Epidermal melanocyte (primary cell): ENCODE results near the gene INSL4.

Source experiments
- DNase-seq: peaks from one replicate; pipeline ENCODE4 v3.0.0; 2011; ENCODE audit warnings: low spot score; ENCODE audit not compliant: insufficient read length

Gene INSL4

GRCh38 chr9:5231212-5231611 lies at the start of gene INSL4:
Gene INSL4, plus strand, starts transcription at chr9:5231419. Its CDS starts 105 bp downstream, at chr9:5231524.
- no peak for DNase-seq

GRCh38 chr9:5184776-5185175 lies 46.4 kb upstream of the INSL4 start:
- no peak for DNase-seq

GRCh38 chr9:5185220-5185840 lies 45.9 kb upstream of the INSL4 start, which contains the start of gene INSL6:
Gene INSL6, minus strand, starts transcription at chr9:5185639. Its CDS starts 37 bp downstream, at chr9:5185602.
- DNase-seq: no peak

- peak; percentile 31 for DNase-seq
Observed at GRCh38 chr9:5186416-5187169, 44.6 kb upstream of the INSL4 start.

- no peak for DNase-seq
Observed at GRCh38 chr9:5188060-5188984, 42.9 kb upstream of the INSL4 start.

GRCh38 chr9:5191985-5192384 lies 39.2 kb upstream of the INSL4 start:
- no peak for DNase-seq

- no peak for DNase-seq
Observed at GRCh38 chr9:5193345-5193744, 37.9 kb upstream of the INSL4 start.

GRCh38 chr9:5195463-5195862 lies 35.8 kb upstream of the INSL4 start:
- DNase-seq: no peak

GRCh38 chr9:5205071-5205470 lies 26.1 kb upstream of the INSL4 start:
- no peak for DNase-seq

- no peak for DNase-seq
Observed at GRCh38 chr9:5230554-5230953, 665 bp upstream of the INSL4 start.

- DNase-seq: no peak
Observed at GRCh38 chr9:5263351-5264218, 32.4 kb downstream of the INSL4 start.

- DNase-seq: no peak
Observed at GRCh38 chr9:5264219-5264595, 33.0 kb downstream of the INSL4 start.

- no peak for DNase-seq
Observed at GRCh38 chr9:5265939-5266338, 34.7 kb downstream of the INSL4 start.

GRCh38 chr9:5269249-5269715 lies 38.1 kb downstream of the INSL4 start:
- no peak for DNase-seq

- DNase-seq: no peak
Observed at GRCh38 chr9:5274770-5275169, 43.6 kb downstream of the INSL4 start.

- DNase-seq: no peak
Observed at GRCh38 chr9:5278486-5278885, 47.3 kb downstream of the INSL4 start.
